ENCODE data around the gene RGMA. TPM values are rescaled to one million over a fixed set of nuclear protein-coding genes. Genes with fewer than 3 reads are reported as not detected.

The RGMA gene
- total and polyA plus RNA-seq, 2 of the 8 experiments (the other 6 are each of a cell fraction or from before 2014, with no cell fraction given) = 19.9 to 39.8 TPM

DNA sequence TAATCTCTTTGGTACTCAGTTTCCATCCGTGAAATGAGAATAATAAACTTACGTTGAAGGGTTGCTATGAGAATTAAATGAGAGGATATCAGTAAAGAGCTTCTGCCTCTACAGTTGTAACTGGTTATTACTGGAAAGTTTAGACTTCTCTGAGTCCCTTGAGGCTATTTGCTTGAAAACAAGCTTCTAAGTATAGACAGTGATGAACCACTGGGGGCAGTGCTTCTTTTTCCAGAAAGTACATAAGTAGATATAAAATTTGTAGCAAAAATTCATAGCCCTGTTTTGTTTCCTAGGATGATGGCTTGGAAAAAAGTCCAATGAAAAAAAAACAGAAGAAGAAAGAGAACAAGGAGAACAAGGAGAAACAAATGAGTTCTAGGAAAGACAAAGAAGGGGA lies 87.1 kb downstream of the RGMA start:
- Histone ChIP-seq H3K23me2 (ENCODE audit: low read depth, low read length) (no peaks in the 10 kb centered on the region), H3K14ac (ENCODE audit: insufficient read length) (no peak overlapping the region), H2BK20ac (ENCODE audit: low read length) (no peak overlapping the region), H3K4me1 (replicated peaks in 1 of 4; ENCODE audit: control insufficient read depth in 3 of 4, insufficient read depth in 4 of 4, low read length in 3 of 4) (no peaks in the 10 kb centered on the region), H2AFZ (ENCODE audit: low read length) (no peak overlapping the region), H3K79me1 (ENCODE audit: low read depth, low read length) (peaks cover 3% of the 10 kb centered on the region; the same call in 1 of the 2 replicates), H4K5ac (ENCODE audit: insufficient read length, low read depth, low read length) (no peak overlapping the region), H2BK120ac (replicated peaks; ENCODE audit: low read depth, low read length) (no peak overlapping the region), H3K27me3 (replicated peaks in 1 of 4; ENCODE audit: control insufficient read depth in 3 of 4, extremely low read depth in 1 of 4, insufficient read depth in 3 of 4, low read length in 3 of 4) (no peaks in the 10 kb centered on the region), H3K9me3 (ENCODE audit: insufficient read depth in 2 of 2, low read depth in 1 of 2, low read length in 1 of 2) (no peaks in the 10 kb centered on the region), H3K27ac (ENCODE audit: low read depth, low read length) (no peak overlapping the region), H2BK15ac (ENCODE audit: low read length) (no peak overlapping the region), H4K20me1 (replicated peaks in 1 of 2; ENCODE audit: control insufficient read depth in 1 of 2, insufficient read depth in 2 of 2, low read length in 2 of 2) (peaks cover 0 to 4% of the 10 kb centered on the region in 2 experiments), H3K9ac (replicated peaks in 1 of 4; ENCODE audit: extremely low read depth in 1 of 4, low read depth in 3 of 4, low read length in 3 of 4) (no peak overlapping the region), H4K91ac (replicated peaks; ENCODE audit: insufficient read length, low read length) (no peak overlapping the region), H3K23ac (ENCODE audit: insufficient read length) (no peak overlapping the region), H3K4me2 (ENCODE audit: insufficient read depth in 1 of 2, low read depth in 2 of 2, low read length in 2 of 2) (no peak overlapping the region), H2BK5ac (ENCODE audit: low read depth, low read length) (no peak overlapping the region), H3K56ac (replicated peaks; ENCODE audit: insufficient read length, low read depth, low read length) (no peak overlapping the region), H3K4ac (replicated peaks; ENCODE audit: insufficient read length, low read depth, low read length) (no peak overlapping the region), H2BK12ac (ENCODE audit: low read depth, low read length) (no peak overlapping the region), H3K79me2 (ENCODE audit: control insufficient read depth in 1 of 2, insufficient read depth in 2 of 2, low read length in 2 of 2) (no peaks in the 10 kb centered on the region), H3K36me3 (ENCODE audit: control insufficient read depth in 2 of 4, insufficient read depth in 4 of 4, low read length in 3 of 4) (peaks cover 46 to 98% (median 74%) of the 10 kb centered on the region in 4 experiments), H2AK5ac (ENCODE audit: low read depth, low read length) (no peak overlapping the region), H3K4me3 (ENCODE audit: extremely low read depth in 1 of 4, insufficient read depth in 2 of 4, low read depth in 3 of 4, low read length in 4 of 4) (no peak overlapping the region), H3K18ac (ENCODE audit: extremely low read depth, low read length) (no peak overlapping the region), H4K8ac (ENCODE audit: extremely low read depth, insufficient read depth, low read length) (no peak overlapping the region)
- CTCF ChIA-PET (ENCODE audit: partially characterized antibody) = interaction anchor here (0.9 to 1.6 kb wide), 6 partner anchors 9 to 76 kb away, joined by 3 to 4 read pairs (median 3); no protein-coding TSS in a partner anchor
- 98% methylated on average over 2 of the region's 2 CpGs; no CpG with 5 or more reads in 1 of the 2 experiments for WGBS, 2 experiments (ENCODE audit: extremely low coverage in 1 of 2, insufficient coverage in 1 of 2, insufficient read length in 1 of 2, insufficient replicate concordance in 2 of 2, low coverage in 1 of 2, low lambda C conversion rate in 2 of 2, missing lambda C conversion rate in 1 of 2)
- no peak for FAIRE-seq
- POLR2A ChIA-PET (ENCODE audit: partially characterized antibody) = interaction anchor here (0.6 to 1.2 kb wide), 3 partner anchors 27 to 193 kb away, joined by 3 read pairs; no protein-coding TSS in a partner anchor
- DNase-seq (ENCODE audit: low read depth in 1 of 2, low spot score in 2 of 2) = no peak
- TF ChIP-seq POU5F1 (IDR thresholded peaks at IDR 0.05; ENCODE audit: low read depth, low read length) (no peak), RAD21 (IDR thresholded peaks at IDR 0.05 in 1 of 2, conservative IDR thresholded peaks at IDR 0.05 in 1 of 2; ENCODE audit: low read depth in 2 of 2, low read length in 2 of 2) (no peak)
- TF ChIP-seq, protein P1, sequence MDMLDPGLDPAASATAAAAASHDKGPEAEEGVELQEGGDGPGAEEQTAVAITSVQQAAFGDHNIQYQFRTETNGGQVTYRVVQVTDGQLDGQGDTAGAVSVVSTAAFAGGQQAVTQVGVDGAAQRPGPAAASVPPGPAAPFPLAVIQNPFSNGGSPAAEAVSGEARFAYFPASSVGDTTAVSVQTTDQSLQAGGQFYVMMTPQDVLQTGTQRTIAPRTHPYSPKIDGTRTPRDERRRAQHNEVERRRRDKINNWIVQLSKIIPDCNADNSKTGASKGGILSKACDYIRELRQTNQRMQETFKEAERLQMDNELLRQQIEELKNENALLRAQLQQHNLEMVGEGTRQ (IDR thresholded peaks at IDR 0.05; ENCODE audit: low read length) = no peak

Data from H1 (cell line).